K562 (cell line): Measurements from ENCODE around the gene KRABD2.

Source experiments
- BRD9 ChIP-seq: fragments of 450-650 bp; IDR thresholded peaks from 2 replicates; pipeline ENCODE4 v1.6.1; 2018; ENCODE audit warnings: low read depth; ENCODE audit not compliant: partially characterized antibody
- CHD4 ChIP-seq: fragments of 200-600 bp; sonication (generic); IDR thresholded peaks from 3 replicates; pipeline ENCODE4 v1.6.1; 2012; ENCODE audit warnings: low read depth, mild to moderate bottlenecking, mixed read lengths, low read length, inconsistent platforms; ENCODE audit not compliant: insufficient read depth, insufficient replicate concordance, poor library complexity, severe bottlenecking
- ELK3 ChIP-seq: fragments of 450-650 bp; formaldehyde crosslinking; IDR thresholded peaks from 2 replicates; pipeline ENCODE4 v1.4.0; 2020; ENCODE audit warnings: mild to moderate bottlenecking
- HDAC1 ChIP-seq, 2 experiments: fragments of 450-650 bp; IDR thresholded peaks; 2 replicates each; pipeline ENCODE4 v1.6.1; 2016 to 2017; ENCODE audit warnings: inconsistent platforms in 1 of 2, mild to moderate bottlenecking in 1 of 2, moderate library complexity in 1 of 2
- HEY1 ChIP-seq: fragments of 250-450 bp; sonication (Bioruptor Pico); IDR thresholded peaks from 2 replicates; pipeline ENCODE4 v1.5.0; 2020; ENCODE audit warnings: mild to moderate bottlenecking, moderate library complexity, borderline replicate concordance
- KDM1A ChIP-seq, 2 experiments: fragments of 450-650 bp; IDR thresholded peaks; 2 replicates each; pipeline ENCODE4 v1.6.1; 2016; ENCODE audit warnings: mild to moderate bottlenecking in 2 of 2
- MYNN ChIP-seq, 2 experiments: sonication (generic); formaldehyde crosslinking in 1 of 2; IDR thresholded peaks; 2 replicates each; pipeline versions ENCODE4 v1.5.0 to v1.6.1; 2016 to 2020; ENCODE audit warnings: antibody characterized with exemption in 1 of 2, missing genetic modification reagents in 1 of 2
- NCOA6 ChIP-seq: fragments of 450-650 bp; IDR thresholded peaks from 2 replicates; pipeline ENCODE4 v1.6.1; 2017; ENCODE audit warnings: mild to moderate bottlenecking
- RFX5 ChIP-seq: IDR thresholded peaks from 2 replicates; pipeline ENCODE4 v1.6.1; 2011; ENCODE audit warnings: low read depth, mild to moderate bottlenecking, improper control_type of control experiment, low read length
- SP1 ChIP-seq: sonication (generic); formaldehyde crosslinking; IDR thresholded peaks from 2 replicates; pipeline ENCODE4 v1.8.1; 2022; ENCODE audit warnings: mild to moderate bottlenecking, missing genetic modification reagents
- TEAD4 ChIP-seq, 2 experiments: sonication (generic) in 1 of 2; formaldehyde crosslinking in 1 of 2; IDR thresholded peaks; 2 replicates each; pipeline versions ENCODE4 v1.6.1 to v1.8.0; 2012 to 2022; ENCODE audit warnings: borderline replicate concordance in 1 of 2, inconsistent platforms in 1 of 2, low read length in 1 of 2, mild to moderate bottlenecking in 1 of 2, missing genetic modification reagents in 1 of 2
- ZKSCAN1 ChIP-seq: fragments of 150-350 bp; IDR thresholded peaks from 2 replicates; pipeline ENCODE4 v1.6.1; 2016; ENCODE audit warnings: low read depth, low read length
- ZNF217 ChIP-seq: sonication (generic); formaldehyde crosslinking; IDR thresholded peaks from 2 replicates; pipeline ENCODE4 v1.8.0; 2022; ENCODE audit warnings: mild to moderate bottlenecking, missing genetic modification reagents
- ZNF311 ChIP-seq: fragments of 250-450 bp; sonication (Bioruptor Pico); IDR thresholded peaks from 2 replicates; pipeline ENCODE4 v1.4.0; 2020; ENCODE audit warnings: mild to moderate bottlenecking, moderate library complexity
- ZNF384 ChIP-seq: IDR thresholded peaks from 2 replicates; pipeline ENCODE4 v1.6.1; 2012; ENCODE audit warnings: low read depth, low read length, improper control_type of control experiment
- ZNF589 ChIP-seq: fragments of 200-800 bp; sonication (Bioruptor generic); IDR thresholded peaks from 2 replicates; pipeline ENCODE4 v1.6.1; 2016; ENCODE audit warnings: low read depth, missing genetic modification characterization, missing compliant biosample characterization
- TF ChIP-seq, protein P1 (sequence below): fragments of 450-650 bp; formaldehyde crosslinking; IDR thresholded peaks from 2 replicates; pipeline ENCODE4 v1.4.0; 2022; ENCODE audit warnings: mild to moderate bottlenecking, moderate library complexity
- TF ChIP-seq, protein P2 (sequence below): sonication (generic); formaldehyde crosslinking; IDR thresholded peaks from 2 replicates; pipeline ENCODE4 v1.4.0; 2020; ENCODE audit warnings: mild to moderate bottlenecking, missing genetic modification reagents
- TF ChIP-seq, protein P3 (sequence below): fragments of 200-800 bp; sonication (Bioruptor generic); IDR thresholded peaks from 2 replicates; pipeline ENCODE4 v1.6.1; 2017; ENCODE audit warnings: missing genetic modification characterization, missing compliant biosample characterization
- TF ChIP-seq, protein P4 (sequence below): fragments of 250-450 bp; sonication (Bioruptor Pico); IDR thresholded peaks from 2 replicates; pipeline ENCODE4 v1.6.1; 2021; ENCODE audit warnings: mild to moderate bottlenecking
- TF ChIP-seq, protein P5 (sequence below), 2 experiments: fragments of 250-450 bp in 1 of 2; fragments of 450-650 bp in 1 of 2; sonication (Bioruptor Pico) in 1 of 2; IDR thresholded peaks; 2 replicates each; pipeline versions ENCODE4 v1.6.1 to v1.8.0; 2016 to 2021; ENCODE audit warnings: mild to moderate bottlenecking in 2 of 2, moderate library complexity in 2 of 2, missing compliant biosample characterization in 1 of 2, missing genetic modification characterization in 1 of 2

The KRABD2 gene

DNA sequence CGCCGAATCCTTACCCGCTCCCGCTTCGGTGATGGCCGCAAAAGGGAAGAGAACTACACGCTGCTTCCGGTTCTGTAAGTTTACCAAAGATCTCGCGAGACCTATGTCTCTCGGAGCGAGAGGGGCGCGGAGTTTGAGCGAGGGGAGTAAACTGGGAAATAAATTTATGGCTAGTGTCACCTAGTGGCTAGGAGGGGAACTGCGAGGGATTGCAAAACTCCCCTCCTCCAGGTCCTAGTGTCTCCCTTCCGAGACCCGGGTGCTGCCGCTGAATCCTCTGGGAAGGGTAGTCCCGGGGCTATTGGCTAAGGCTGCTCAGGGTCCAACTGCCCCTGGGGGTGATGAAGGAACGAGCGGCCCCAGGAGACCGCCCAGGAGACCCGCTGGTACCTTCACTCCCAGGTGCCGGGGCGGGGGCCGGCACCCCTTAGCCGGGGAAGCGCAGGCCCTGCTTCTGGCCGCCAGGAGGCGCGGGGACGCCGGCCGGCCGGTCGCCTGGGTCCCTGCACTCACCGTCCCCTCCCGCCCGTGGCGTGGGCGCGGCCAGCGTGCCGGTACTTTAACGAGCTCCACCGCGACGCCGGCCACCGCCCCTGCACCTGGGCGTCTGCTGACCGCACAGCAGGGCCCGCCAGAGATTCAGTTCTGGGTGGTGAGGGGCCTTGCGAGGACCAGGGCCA is 6.8 kb upstream of the KRABD2 start, which contains the start of gene RPL26 (continued):
- TF ChIP-seq BRD9: no peak
- peak; percentile 69 for TF ChIP-seq SP1 (CRISPR knock-in tag)
- no peak for TF ChIP-seq RFX5
- TF ChIP-seq, protein P1, sequence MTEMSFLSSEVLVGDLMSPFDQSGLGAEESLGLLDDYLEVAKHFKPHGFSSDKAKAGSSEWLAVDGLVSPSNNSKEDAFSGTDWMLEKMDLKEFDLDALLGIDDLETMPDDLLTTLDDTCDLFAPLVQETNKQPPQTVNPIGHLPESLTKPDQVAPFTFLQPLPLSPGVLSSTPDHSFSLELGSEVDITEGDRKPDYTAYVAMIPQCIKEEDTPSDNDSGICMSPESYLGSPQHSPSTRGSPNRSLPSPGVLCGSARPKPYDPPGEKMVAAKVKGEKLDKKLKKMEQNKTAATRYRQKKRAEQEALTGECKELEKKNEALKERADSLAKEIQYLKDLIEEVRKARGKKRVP (CRISPR knock-in tag): no peak
- TF ChIP-seq, protein P2, sequence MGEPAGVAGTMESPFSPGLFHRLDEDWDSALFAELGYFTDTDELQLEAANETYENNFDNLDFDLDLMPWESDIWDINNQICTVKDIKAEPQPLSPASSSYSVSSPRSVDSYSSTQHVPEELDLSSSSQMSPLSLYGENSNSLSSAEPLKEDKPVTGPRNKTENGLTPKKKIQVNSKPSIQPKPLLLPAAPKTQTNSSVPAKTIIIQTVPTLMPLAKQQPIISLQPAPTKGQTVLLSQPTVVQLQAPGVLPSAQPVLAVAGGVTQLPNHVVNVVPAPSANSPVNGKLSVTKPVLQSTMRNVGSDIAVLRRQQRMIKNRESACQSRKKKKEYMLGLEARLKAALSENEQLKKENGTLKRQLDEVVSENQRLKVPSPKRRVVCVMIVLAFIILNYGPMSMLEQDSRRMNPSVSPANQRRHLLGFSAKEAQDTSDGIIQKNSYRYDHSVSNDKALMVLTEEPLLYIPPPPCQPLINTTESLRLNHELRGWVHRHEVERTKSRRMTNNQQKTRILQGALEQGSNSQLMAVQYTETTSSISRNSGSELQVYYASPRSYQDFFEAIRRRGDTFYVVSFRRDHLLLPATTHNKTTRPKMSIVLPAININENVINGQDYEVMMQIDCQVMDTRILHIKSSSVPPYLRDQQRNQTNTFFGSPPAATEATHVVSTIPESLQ (CRISPR knock-in tag): no peak
- TF ChIP-seq HDAC1 (IDR thresholded peaks at IDR 0.05): peak in 1 of 2 experiments; percentile 75; a peak in 1 of 4 replicates
- no peak for TF ChIP-seq CHD4
- TF ChIP-seq MYNN (IDR thresholded peaks at IDR 0.05): peak; percentile 31; the same call in 1 of the 2 replicates
- no peak for TF ChIP-seq MYNN (CRISPR knock-in tag; IDR thresholded peaks at IDR 0.05)
- no peak for TF ChIP-seq ZNF217
- TF ChIP-seq ZKSCAN1: peak; percentile 36; the same call in 1 of the 2 replicates
- TF ChIP-seq, protein P3, sequence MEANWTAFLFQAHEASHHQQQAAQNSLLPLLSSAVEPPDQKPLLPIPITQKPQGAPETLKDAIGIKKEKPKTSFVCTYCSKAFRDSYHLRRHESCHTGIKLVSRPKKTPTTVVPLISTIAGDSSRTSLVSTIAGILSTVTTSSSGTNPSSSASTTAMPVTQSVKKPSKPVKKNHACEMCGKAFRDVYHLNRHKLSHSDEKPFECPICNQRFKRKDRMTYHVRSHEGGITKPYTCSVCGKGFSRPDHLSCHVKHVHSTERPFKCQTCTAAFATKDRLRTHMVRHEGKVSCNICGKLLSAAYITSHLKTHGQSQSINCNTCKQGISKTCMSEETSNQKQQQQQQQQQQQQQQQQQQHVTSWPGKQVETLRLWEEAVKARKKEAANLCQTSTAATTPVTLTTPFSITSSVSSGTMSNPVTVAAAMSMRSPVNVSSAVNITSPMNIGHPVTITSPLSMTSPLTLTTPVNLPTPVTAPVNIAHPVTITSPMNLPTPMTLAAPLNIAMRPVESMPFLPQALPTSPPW (CRISPR knock-in tag): peak; percentile 82
- TF ChIP-seq, protein P4, sequence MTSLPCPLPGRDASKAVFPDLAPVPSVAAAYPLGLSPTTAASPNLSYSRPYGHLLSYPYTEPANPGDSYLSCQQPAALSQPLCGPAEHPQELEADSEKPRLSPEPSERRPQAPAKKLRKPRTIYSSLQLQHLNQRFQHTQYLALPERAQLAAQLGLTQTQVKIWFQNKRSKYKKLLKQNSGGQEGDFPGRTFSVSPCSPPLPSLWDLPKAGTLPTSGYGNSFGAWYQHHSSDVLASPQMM (CRISPR knock-in tag): no peak
- TF ChIP-seq ELK3: no peak
- TF ChIP-seq KDM1A (IDR thresholded peaks at IDR 0.05): no peak
- TF ChIP-seq, protein P5, sequence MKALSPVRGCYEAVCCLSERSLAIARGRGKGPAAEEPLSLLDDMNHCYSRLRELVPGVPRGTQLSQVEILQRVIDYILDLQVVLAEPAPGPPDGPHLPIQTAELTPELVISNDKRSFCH (CRISPR knock-in tag; IDR thresholded peaks at IDR 0.05): no peak
- TF ChIP-seq, protein P5 (tag; IDR thresholded peaks at IDR 0.05): no peak
- no peak for TF ChIP-seq ZNF384
- no peak for TF ChIP-seq ZNF311 (CRISPR knock-in tag)
- TF ChIP-seq HEY1: no peak
- TF ChIP-seq NCOA6: no peak
- TF ChIP-seq TEAD4 (IDR thresholded peaks at IDR 0.05; ENCODE audit: low read length): 0 out of 2 replicates have a peak, but pooled peaks have one; percentile 13
- TF ChIP-seq TEAD4 (CRISPR knock-in tag; IDR thresholded peaks at IDR 0.05; ENCODE audit: borderline replicate concordance): no peak
- 0 out of 2 replicates have a peak, but pooled peaks have one; percentile 46 for TF ChIP-seq ZNF589 (CRISPR knock-in tag)
